Measurements from ENCODE around the gene PDZD7.

DNA sequence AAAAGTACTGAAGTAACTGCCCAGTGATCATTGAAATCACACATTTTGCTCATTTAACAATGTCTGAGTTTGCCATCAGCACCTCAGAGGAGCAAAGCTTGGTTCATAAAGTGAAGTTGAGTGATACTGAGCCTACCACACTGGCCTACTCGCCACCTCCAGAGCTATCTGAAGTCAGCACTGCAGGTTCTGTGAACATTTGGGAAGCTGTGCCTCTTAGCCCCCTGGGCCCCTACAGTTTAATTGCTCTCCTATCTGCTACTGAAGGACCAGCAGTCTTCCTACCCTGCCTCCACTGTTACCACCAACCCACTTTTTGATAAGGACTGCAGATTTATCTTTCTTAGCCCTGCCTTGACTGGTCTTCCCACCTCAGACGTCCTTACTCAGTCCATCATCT is 63.6 kb downstream of the PDZD7 start:
- TF ChIP-seq, protein P1, sequence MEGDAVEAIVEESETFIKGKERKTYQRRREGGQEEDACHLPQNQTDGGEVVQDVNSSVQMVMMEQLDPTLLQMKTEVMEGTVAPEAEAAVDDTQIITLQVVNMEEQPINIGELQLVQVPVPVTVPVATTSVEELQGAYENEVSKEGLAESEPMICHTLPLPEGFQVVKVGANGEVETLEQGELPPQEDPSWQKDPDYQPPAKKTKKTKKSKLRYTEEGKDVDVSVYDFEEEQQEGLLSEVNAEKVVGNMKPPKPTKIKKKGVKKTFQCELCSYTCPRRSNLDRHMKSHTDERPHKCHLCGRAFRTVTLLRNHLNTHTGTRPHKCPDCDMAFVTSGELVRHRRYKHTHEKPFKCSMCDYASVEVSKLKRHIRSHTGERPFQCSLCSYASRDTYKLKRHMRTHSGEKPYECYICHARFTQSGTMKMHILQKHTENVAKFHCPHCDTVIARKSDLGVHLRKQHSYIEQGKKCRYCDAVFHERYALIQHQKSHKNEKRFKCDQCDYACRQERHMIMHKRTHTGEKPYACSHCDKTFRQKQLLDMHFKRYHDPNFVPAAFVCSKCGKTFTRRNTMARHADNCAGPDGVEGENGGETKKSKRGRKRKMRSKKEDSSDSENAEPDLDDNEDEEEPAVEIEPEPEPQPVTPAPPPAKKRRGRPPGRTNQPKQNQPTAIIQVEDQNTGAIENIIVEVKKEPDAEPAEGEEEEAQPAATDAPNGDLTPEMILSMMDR (conservative IDR thresholded peaks at IDR 0.05; ENCODE audit: low read depth, low read length): no peak
- TF ChIP-seq EZH2 (IDR thresholded peaks at IDR 0.05; ENCODE audit: borderline replicate concordance, low read depth, low read length, poor library complexity, severe bottlenecking): no peak

Data from A673 (cell line).